ENCODE results near the gene CACNB1.

CACNB1 gene

DNA sequence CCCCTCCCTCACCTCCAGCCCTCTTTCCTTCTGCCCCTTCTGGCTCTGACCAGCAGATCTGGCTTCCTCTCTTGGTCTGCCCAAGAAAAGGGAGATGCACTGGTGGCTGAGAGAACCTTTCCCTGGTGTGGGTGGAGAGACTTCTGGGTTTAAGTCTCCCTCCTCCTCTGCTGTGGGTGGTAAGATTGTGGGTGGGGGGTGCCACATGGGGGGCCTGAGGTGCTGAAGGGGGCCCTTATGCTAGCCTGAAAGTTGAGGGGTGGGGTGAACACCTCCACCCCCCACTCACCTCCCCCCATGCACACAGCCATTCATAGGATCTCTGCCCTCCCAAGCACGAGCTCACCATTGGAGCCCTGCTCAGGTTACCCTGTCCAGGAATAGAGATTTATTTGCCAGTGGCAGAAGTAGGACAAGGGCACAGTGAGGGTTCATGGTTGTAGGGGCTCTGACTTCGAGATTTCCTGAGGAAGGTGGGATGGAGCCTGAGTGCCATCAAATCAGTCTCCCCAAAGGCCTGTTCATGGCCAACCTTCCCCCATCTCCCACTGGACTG, 30.0 kb upstream of the CACNB1 start:
- no peaks in the 10 kb centered on the region for H3K36me3 ChIP-seq
- no peak overlapping the region for H3K9ac ChIP-seq
- no peak for TF ChIP-seq Cebpa-rat (IDR thresholded peaks at IDR 0.05)
- H3K9me3 ChIP-seq: no peaks in the 10 kb centered on the region
- H3K27ac ChIP-seq: no peak overlapping the region
- peaks cover 60% of the 10 kb centered on the region for H3K4me1 ChIP-seq
- H3K4me3 ChIP-seq: no peak overlapping the region
- H3K27me3 ChIP-seq: peaks cover 56% of the 10 kb centered on the region
- peaks cover 34% of the 10 kb centered on the region for H4K20me1 ChIP-seq
- no peak overlapping the region for H3K4me2 ChIP-seq

DNA sequence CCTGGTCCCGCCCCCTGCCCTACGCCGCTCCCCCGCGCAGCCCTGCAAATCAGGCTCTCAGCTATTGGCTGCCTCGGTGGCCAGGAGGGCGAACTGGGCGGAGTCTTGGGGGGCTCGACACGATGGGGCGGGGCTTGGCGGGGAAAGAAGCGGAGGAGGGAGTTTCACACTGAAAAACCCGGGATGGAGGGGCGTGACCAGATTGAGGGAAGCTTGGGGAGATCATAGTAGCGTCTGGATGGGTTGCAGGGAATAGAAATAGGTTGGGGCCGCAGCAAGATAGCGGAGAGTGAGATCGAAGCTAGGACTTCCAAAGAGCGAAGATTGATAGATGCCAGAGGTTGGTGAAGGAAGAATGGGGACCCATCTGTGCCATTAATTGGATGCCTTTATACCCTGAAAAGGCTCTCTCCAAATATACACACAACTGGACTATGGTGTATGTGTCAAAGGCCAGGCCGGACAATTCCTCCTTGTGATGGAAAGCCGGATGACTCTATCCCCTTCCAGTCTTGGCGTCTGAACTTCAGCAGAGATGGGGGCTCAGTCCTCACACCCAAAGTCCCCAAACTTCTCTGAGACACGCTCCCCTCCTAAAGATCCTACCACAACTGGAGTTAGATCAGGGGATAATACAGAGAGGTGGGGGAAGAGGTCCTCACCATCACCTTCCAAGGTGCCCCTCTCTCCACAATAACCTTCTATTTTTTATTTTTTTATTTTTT, 28.7 kb upstream of the CACNB1 start:
- H3K4me1 ChIP-seq: peaks cover 47% of the 10 kb centered on the region
- H3K36me3 ChIP-seq: no peaks in the 10 kb centered on the region
- H3K9ac ChIP-seq: no peak overlapping the region
- no peak for TF ChIP-seq Cebpa-rat (IDR thresholded peaks at IDR 0.05)
- peak overlapping the region; percentile 64 for H3K4me3 ChIP-seq
- H3K9me3 ChIP-seq: no peaks in the 10 kb centered on the region
- H3K27me3 ChIP-seq: peaks cover 59% of the 10 kb centered on the region
- no peak overlapping the region for H3K27ac ChIP-seq
- peak overlapping the region; percentile 97 for H3K4me2 ChIP-seq
- H4K20me1 ChIP-seq: peaks cover 34% of the 10 kb centered on the region

DNA sequence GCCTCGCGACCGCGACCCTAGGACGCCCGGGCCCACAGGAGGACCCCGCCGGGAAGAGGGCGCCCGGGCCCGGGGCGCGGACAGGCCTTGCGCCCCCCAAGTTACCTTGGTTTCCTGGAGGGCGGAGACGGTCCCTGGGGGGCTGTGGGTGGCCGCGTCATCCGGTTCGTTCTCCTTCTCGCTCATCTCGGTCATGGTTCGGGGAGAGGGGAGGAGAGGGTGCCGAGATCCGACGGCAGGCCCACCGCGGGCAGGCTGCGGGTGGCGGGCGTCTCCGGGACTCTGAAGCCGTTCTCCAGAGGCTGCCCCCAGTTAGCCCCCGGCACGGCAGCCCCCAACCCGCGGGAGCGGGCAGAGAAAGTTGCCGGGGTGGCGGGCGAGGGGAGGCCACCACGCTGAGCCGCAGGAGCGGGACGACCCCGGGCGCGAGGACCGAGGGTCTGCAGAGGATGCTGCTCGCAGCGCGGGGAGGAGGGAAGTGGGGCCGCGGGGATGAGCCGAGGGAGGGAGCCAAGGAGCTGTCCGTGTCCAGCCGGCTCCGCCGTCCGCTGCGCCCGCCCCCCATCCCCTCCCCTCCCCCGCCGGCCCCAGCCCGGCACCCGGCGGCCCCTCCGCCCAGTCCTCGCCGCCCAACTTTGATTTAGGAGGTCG, 28.0 kb upstream of the CACNB1 start, which contains the start of gene STAC2:
Gene STAC2, minus strand, starts transcription at position 638 of the 651 bp plus-strand sequence. Its CDS starts 443 bp downstream, at position 195.
- Histone ChIP-seq H3K27me3 (peaks cover 59% of the 10 kb centered on the region), H3K4me2 (peak within 1 kb of the TSS; percentile 97), H3K4me1 (peaks cover 40% of the 10 kb centered on the region), H3K27ac (no peak within 1 kb of the TSS), H3K9me3 (no peaks in the 10 kb centered on the region), H3K4me3 (peak within 1 kb of the TSS; percentile 64), H4K20me1 (peaks cover 34% of the 10 kb centered on the region), H3K36me3 (no peaks in the 10 kb centered on the region), H3K9ac (no peak within 1 kb of the TSS)
- no peak for TF ChIP-seq Cebpa-rat (IDR thresholded peaks at IDR 0.05)

DNA sequence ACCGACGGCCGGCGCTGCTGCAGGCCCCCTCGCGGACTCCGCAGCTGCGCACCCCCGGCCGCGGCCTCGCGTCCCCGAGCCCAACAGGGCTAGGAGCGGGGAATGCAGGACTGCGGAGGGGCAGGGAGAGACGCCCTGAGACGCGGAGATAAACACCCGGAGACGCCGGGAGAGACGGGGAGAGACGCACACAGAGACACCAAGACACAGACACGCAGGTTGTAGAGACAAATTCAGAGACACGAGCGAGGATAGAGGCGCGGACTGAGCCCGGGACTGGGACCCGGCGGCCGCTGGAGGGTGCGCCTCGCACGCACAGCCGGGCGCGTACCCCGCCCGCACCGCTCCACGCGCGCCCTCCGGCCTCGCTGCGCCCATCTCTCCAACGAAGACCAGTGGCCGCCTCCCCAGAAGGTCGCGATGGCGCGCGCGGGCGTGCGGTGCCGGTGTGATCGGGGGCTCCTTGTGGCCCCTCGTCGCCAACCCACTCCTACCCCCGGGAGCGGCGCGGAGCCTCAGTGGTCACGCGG, 27.4 kb upstream of the CACNB1 start:
- Histone ChIP-seq H3K4me3 (peak overlapping the region; percentile 64), H3K27ac (no peak overlapping the region), H3K9ac (no peak overlapping the region), H3K27me3 (peaks cover 59% of the 10 kb centered on the region), H3K36me3 (no peaks in the 10 kb centered on the region), H4K20me1 (peaks cover 34% of the 10 kb centered on the region), H3K4me1 (peaks cover 39% of the 10 kb centered on the region), H3K9me3 (no peaks in the 10 kb centered on the region), H3K4me2 (peak overlapping the region; percentile 97)
- no peak for TF ChIP-seq Cebpa-rat (IDR thresholded peaks at IDR 0.05)

DNA sequence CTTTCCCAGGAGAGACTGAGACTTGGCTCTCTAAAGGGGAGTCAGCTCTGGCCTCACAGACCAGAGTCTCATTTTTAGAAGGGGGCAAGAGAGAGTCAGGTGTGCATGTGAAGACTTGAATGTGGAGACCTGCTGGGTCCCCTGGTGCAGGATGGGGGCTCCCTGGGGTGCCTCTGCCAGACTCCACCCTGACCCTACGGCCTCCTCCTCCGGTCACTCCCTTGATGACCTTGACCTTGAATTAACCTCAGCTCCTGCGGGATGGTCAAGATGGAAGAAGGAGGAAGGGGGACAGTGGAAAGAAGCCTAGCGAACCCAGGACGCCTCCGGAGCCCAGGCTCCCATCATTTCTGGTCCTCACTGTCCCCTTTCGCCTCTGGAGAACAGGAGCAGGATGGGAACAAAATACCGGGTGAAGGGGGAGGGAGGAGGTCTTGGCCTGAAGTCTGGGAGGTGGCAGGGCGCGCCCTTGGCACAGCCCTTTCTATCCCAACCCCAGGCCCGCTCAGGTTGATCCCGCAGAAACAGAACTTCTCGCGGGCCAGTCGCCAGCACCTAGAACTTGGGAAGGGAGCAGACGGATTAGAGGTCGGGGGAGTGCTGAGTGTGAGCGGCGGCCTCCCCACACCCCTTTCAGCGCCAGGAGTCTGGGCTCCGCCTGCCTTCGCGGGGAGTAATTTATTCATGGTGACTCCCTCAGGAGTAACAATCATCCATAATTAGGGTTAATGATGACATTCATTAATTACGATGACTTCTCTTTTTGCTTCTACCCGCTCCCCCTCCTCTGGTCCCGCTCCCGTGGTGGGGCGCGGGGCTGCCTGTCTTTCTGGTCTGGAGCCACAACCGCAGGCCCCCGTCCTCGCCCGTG, 26.7 kb upstream of the CACNB1 start:
- peaks cover 34% of the 10 kb centered on the region for H4K20me1 ChIP-seq
- H3K36me3 ChIP-seq: no peaks in the 10 kb centered on the region
- H3K4me1 ChIP-seq: peaks cover 33% of the 10 kb centered on the region
- peak overlapping the region; percentile 64 for H3K4me3 ChIP-seq
- peaks cover 59% of the 10 kb centered on the region for H3K27me3 ChIP-seq
- no peak for TF ChIP-seq Cebpa-rat (IDR thresholded peaks at IDR 0.05)
- no peak overlapping the region for H3K27ac ChIP-seq
- peak overlapping the region; percentile 97 for H3K4me2 ChIP-seq
- no peak overlapping the region for H3K9ac ChIP-seq
- no peaks in the 10 kb centered on the region for H3K9me3 ChIP-seq

DNA sequence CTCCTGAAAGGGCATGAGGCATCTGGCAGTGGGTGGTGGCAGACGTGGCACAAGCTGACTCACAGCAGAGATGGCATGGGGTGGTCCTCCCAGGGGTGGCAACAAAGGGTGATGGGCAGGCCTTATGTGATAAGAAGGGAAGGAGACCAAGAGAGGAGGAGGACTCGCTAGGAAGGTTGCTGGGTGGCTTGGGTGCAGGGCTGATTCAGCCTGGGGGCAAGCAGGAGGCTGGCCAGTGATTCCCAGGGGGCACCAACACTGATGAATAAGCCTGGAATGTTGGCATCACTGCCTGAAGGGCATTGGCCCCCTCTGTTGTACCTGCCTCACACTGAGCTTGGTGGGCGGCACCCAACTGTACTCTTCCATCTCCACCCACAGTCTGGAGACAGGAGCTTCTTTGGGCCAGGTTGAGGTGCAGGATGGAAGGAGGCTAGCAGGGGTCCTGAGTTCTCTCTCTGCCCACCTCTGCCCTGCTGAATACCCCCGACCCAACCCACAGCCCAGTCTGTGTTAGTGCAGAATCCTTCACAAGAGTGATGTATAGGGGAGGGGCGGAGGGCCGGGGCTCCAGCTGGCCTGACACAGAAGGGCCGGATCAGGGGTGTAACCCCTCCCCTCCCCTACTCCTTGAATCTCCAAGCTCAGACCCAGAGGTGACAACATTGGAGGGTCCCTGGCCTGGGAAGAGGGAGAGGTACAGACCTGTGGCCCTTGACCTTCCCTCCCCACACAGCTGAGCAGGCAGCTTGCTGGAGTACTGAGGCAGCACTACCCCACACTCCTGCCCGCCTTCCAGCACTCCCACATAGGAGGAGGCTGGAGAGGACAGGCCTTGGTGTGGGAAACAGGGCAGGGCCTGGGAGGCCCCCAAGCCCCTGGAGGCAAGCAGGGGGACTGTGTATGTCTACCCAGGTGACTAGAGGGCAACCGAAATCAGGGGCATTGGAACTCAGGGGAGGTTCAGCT, 25.7 kb upstream of the CACNB1 start:
- H3K9me3 ChIP-seq: no peaks in the 10 kb centered on the region
- no peak overlapping the region for H3K9ac ChIP-seq
- H3K4me3 ChIP-seq: no peak overlapping the region
- no peak for TF ChIP-seq Cebpa-rat (IDR thresholded peaks at IDR 0.05)
- no peaks in the 10 kb centered on the region for H3K36me3 ChIP-seq
- no peak overlapping the region for H3K27ac ChIP-seq
- peaks cover 34% of the 10 kb centered on the region for H4K20me1 ChIP-seq
- peaks cover 25% of the 10 kb centered on the region for H3K4me1 ChIP-seq
- H3K4me2 ChIP-seq: no peak overlapping the region
- peaks cover 59% of the 10 kb centered on the region for H3K27me3 ChIP-seq

DNA sequence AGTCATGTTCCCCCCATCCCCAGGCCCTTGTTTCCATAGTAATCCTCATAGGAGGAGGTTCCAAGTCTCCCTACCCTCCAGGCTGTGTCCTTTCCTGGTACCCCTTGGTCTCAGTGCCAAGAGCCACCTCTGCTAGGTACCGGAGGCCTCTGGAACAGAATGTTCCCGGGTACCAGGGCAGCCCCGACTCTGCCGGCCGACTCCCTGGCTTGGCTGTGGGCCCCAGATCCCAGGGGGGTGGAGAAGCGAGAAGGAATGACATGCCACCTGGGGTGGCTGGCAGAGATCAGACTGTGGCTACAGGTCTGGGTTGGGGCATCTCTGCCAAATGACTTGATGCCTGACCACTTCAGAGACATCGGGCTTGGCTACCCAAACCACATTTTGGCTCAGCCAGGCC, 24.7 kb upstream of the CACNB1 start:
- Histone ChIP-seq H3K4me1 (peaks cover 25% of the 10 kb centered on the region), H3K4me3 (no peak overlapping the region), H3K36me3 (no peaks in the 10 kb centered on the region), H3K4me2 (no peak overlapping the region), H3K27me3 (peaks cover 50% of the 10 kb centered on the region), H3K27ac (no peak overlapping the region), H3K9me3 (no peaks in the 10 kb centered on the region), H4K20me1 (peaks cover 34% of the 10 kb centered on the region), H3K9ac (no peak overlapping the region)
- TF ChIP-seq Cebpa-rat (IDR thresholded peaks at IDR 0.05): no peak

DNA sequence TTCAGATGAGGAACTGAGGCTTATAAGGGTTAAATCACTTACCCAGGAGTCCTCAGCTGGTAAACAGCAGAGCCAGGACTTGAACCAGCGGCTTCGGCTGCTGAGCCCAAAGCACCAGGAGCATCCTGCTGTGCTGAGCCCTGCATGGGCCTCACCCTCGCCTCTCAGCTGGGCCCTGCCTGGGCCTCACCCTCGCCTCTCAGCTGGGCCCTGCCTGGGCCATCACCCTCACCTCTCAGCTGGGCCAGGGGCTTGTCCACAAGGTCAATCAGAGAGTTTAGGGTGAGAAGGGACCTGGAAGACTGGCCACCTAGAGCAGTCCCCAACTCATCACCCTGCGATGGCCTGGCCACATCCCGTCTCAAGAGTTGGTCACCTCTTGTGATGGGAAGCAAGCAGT, 24.1 kb upstream of the CACNB1 start:
- no peaks in the 10 kb centered on the region for H3K36me3 ChIP-seq
- H3K9ac ChIP-seq: no peak overlapping the region
- no peak for TF ChIP-seq Cebpa-rat (IDR thresholded peaks at IDR 0.05)
- peaks cover 32% of the 10 kb centered on the region for H4K20me1 ChIP-seq
- no peak overlapping the region for H3K4me3 ChIP-seq
- peaks cover 24% of the 10 kb centered on the region for H3K4me1 ChIP-seq
- no peaks in the 10 kb centered on the region for H3K9me3 ChIP-seq
- no peak overlapping the region for H3K27ac ChIP-seq
- H3K27me3 ChIP-seq: peaks cover 44% of the 10 kb centered on the region
- no peak overlapping the region for H3K4me2 ChIP-seq

Measured in BLaER1 (cell line).